Mucosa of rectum (tissue), 2 donors: Measurements from ENCODE around the gene C20orf202.

Experiments
- H3K27ac ChIP-seq, 2 donors: one replicate each; pipeline ENCODE4 v1.7.0; 2013; ENCODE audit warnings: inconsistent platforms in 2 of 2, low read depth in 2 of 2, low read length in 2 of 2
- H3K27me3 ChIP-seq, 2 donors: one replicate each; pipeline ENCODE4 v1.7.0; 2013; ENCODE audit warnings: low read length in 2 of 2; ENCODE audit not compliant: control insufficient read depth in 2 of 2, insufficient read depth in 2 of 2
- H3K36me3 ChIP-seq, 2 donors: one replicate each; pipeline ENCODE4 v1.7.0; 2013; ENCODE audit warnings: low read length in 2 of 2; ENCODE audit not compliant: control insufficient read depth in 2 of 2, insufficient read depth in 2 of 2
- H3K4me1 ChIP-seq, 2 donors: one replicate each; pipeline ENCODE4 v1.7.0; 2013; ENCODE audit warnings: low read length in 2 of 2, mild to moderate bottlenecking in 1 of 2; ENCODE audit not compliant: control insufficient read depth in 2 of 2, insufficient read depth in 2 of 2
- H3K4me3 ChIP-seq, 2 donors: one replicate each; pipeline ENCODE4 v1.7.0; 2013; ENCODE audit warnings: low read length in 2 of 2
- H3K9ac ChIP-seq, 2 donors: one replicate each; pipeline ENCODE4 v1.7.0; 2013; ENCODE audit warnings: low read length in 2 of 2, low read depth in 1 of 2, mild to moderate bottlenecking in 1 of 2
- H3K9me3 ChIP-seq, 2 donors: one replicate each; pipeline ENCODE4 v1.7.0; 2013; ENCODE audit warnings: low read length in 2 of 2; ENCODE audit not compliant: control insufficient read depth in 2 of 2
- donor health status: healthy.
- donor health status: Normal muscosa, but diverticular disease.

C20orf202 gene

DNA sequence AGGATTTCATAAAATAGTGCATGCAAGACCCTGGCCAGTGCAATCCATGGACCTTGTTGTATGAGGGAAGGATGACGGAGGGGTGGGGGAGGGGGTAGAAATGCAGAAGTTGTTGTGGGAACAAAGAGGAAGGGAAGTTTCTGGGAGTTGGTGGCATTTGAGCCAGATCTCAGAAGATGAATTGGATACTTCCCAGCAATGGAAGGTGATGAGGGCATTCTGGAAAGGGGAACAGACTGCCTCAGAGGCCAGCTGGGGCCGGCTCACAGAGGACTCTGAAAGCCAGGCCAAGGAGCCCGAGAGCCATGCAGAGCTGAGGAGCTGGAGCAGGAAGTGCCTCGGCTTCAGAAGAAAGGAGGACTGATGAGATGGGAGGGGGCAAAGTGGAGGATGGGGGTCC lies 21.1 kb upstream of the C20orf202 start:
- peaks cover 11 to 13% of the 10 kb centered on the region in 2 donors for H3K27me3 ChIP-seq
- H3K27ac ChIP-seq, result no peak overlapping the region
- H3K9me3 ChIP-seq, result no peaks in the 10 kb centered on the region
- no peak overlapping the region for H3K9ac ChIP-seq
- H3K4me3 ChIP-seq, result no peak overlapping the region
- peaks cover 0 to 4% of the 10 kb centered on the region in 2 donors for H3K36me3 ChIP-seq
- H3K4me1 ChIP-seq, result peaks cover 6 to 18% of the 10 kb centered on the region in 2 donors

GRCh38 chr20:1183153-1183552 lies 20.1 kb upstream of the C20orf202 start:
- peaks cover 11 to 13% of the 10 kb centered on the region in 2 donors for H3K27me3 ChIP-seq
- H3K9ac ChIP-seq, result no peak overlapping the region
- H3K36me3 ChIP-seq, result peaks cover 0 to 2% of the 10 kb centered on the region in 2 donors
- no peak overlapping the region for H3K27ac ChIP-seq
- H3K4me3 ChIP-seq, result no peak overlapping the region
- H3K4me1 ChIP-seq, result peaks cover 6 to 27% of the 10 kb centered on the region in 2 donors
- H3K9me3 ChIP-seq, result no peaks in the 10 kb centered on the region

DNA sequence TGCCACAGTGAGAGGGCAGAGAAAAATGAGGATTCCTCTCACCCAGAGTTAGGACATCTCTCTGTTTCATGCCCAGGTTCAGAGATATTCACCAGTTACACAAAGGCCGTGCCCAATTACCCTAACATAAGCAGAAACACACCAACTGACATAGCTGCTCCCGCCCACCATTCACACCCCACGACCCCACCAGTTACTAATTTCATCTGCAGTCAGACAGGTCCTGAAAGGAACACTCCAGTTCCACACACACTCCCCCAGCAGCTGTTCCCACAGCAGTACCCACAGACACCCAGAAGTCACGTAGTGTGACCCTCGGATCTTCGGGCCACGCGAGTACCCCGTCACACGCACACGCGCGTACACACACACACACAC lies 19.0 kb upstream of the C20orf202 start:
- no peaks in the 10 kb centered on the region for H3K9me3 ChIP-seq
- H3K27ac ChIP-seq, result no peak overlapping the region
- H3K9ac ChIP-seq, result no peak overlapping the region
- H3K36me3 ChIP-seq, result no peaks in the 10 kb centered on the region
- peaks cover 11 to 13% of the 10 kb centered on the region in 2 donors for H3K27me3 ChIP-seq
- peak overlapping the region in 1 of 2 donors; percentile 57 for H3K4me3 ChIP-seq
- H3K4me1 ChIP-seq, result peaks cover 6 to 30% of the 10 kb centered on the region in 2 donors

DNA sequence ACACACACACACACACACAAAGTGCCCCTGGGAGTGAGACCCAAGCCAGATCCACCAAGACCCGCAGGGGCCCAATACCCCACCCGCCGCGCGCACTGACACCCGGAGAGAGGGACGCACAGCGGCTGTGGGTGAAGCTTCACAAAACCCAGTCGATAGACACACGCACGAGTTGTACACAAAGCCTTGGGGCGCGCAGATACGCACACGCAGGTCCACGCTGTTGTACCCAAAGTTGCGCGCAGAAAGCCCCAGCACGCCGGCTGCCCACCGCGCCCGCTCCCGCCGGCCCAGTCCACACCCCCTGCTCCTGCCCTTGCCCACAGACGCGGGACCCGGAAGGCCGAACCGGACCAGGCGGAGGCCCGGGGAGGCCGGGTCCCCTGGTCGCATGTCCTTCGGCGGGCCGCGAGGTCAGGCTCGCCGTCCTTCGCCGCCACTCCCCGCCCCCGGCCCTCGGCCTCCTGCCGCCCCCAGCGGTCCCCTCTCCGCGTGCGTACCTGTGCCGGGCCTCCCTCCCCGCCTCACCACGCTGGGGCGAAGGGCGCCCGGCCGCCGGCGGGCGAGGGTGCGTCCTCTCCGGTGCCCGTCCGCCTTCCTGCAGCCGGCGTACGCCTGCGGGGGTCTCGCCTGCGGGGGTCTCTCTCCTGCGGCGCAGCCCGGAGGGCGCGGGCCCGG lies 18.5 kb upstream of the C20orf202 start, which contains the start of gene TMEM74B:
TMEM74B (minus strand) TSS at position 344 of the 678 bp plus-strand sequence. CDS start 1,180 bp downstream, outside the sequence.
- Histone ChIP-seq H3K9ac (no peak within 1 kb of the TSS), H3K4me3 (peak within 1 kb of the TSS; percentile 26 to 57), H3K9me3 (no peaks in the 10 kb centered on the region), H3K27ac (no peak within 1 kb of the TSS), H3K27me3 (peaks cover 11 to 13% of the 10 kb centered on the region in 2 donors), H3K4me1 (peaks cover 6 to 30% of the 10 kb centered on the region in 2 donors), H3K36me3 (no peaks in the 10 kb centered on the region)

DNA sequence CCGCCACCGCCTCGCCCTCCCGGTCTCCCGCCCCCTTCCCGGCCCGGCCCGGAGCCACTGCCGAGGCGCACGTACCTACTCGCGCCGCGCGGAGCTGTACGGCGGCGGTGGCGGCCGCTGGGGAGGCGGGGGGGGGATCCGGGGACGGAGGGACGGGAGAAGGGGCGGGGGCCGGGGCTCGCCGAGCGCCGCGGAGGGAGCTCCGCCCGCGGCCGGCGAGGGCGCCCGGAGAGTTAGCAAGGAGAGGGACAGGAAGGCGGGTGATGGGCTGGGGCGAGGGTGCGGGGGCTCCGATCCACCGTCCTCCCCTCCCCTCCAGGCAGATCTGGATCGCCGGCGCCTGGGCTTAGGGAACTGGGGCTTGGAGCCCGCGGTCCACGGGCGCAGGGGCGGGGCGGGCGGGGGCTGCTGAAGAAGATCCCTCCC lies 17.9 kb upstream of the C20orf202 start:
- Histone ChIP-seq H3K9ac (no peak overlapping the region), H3K4me3 (peak overlapping the region in 1 of 2 donors; percentile 57), H3K4me1 (peaks cover 6 to 30% of the 10 kb centered on the region in 2 donors), H3K9me3 (no peaks in the 10 kb centered on the region), H3K27me3 (peaks cover 11 to 13% of the 10 kb centered on the region in 2 donors), H3K36me3 (no peaks in the 10 kb centered on the region), H3K27ac (no peak overlapping the region)

DNA sequence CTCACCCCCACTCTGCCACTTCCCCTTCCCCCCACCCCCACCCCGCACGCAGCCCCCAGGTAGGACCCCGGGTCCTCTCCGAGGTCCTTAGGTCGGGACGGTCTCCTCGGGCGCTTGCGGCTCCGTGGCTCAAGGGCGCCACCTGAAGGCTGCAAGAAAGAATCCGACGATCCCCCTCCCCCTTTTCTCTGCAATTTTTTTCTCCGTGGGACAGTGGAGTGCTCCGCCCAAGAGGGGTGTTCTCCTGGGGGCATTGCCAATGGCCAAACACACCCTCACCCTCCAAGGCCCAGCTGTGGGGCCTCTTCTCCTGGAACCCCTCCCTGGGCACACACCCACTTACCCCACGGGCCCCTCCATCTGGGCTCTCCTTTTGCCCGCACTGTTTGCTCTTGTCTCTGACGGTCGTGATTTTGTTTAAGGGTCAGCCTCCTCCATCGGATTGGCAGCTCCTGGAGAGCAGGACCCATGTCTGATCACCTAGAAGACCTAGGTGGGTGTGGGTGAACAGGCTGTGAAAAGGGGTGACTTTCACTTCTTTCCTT lies 17.4 kb upstream of the C20orf202 start:
- H3K4me1 ChIP-seq, result peaks cover 6 to 30% of the 10 kb centered on the region in 2 donors
- peaks cover 11 to 13% of the 10 kb centered on the region in 2 donors for H3K27me3 ChIP-seq
- H3K4me3 ChIP-seq, result peak overlapping the region in 1 of 2 donors; percentile 34
- H3K27ac ChIP-seq, result no peak overlapping the region
- H3K9ac ChIP-seq, result no peak overlapping the region
- H3K36me3 ChIP-seq, result no peaks in the 10 kb centered on the region
- no peaks in the 10 kb centered on the region for H3K9me3 ChIP-seq

- no peaks in the 10 kb centered on the region for H3K36me3 ChIP-seq
- peaks cover 6 to 30% of the 10 kb centered on the region in 2 donors for H3K4me1 ChIP-seq
- H3K4me3 ChIP-seq, result no peak overlapping the region
- no peak overlapping the region for H3K9ac ChIP-seq
- no peaks in the 10 kb centered on the region for H3K9me3 ChIP-seq
- peaks cover 11 to 13% of the 10 kb centered on the region in 2 donors for H3K27me3 ChIP-seq
- H3K27ac ChIP-seq, result no peak overlapping the region
Measured at GRCh38 chr20:1186367-1186991, 16.8 kb upstream of the C20orf202 start.

DNA sequence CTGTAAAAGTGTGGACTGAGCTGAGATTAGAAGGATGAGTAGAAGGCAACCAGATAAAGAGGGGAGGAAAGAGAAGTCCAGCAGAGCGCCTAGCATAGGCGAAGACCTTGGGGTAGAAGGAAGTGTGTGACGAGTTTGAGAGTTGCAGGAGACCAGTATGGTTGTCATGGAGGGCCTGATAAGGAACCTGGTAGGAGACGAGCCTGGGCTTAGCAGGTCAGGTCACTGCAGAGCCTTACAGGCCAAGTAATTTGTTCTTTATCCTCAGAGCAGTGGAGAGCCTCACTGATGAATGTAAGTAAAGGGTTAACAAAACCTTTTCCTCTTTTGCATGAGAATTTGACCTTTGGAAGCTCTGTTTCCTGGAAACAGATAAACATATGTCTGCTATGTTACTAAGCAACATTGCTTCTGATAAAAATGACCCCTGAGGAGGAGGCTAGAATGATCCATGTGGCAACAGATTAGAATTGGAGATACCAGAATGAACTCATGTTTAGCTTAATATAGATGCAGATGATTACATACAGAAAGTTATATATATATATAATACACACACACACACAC lies 15.6 kb upstream of the C20orf202 start:
- Histone ChIP-seq H3K27me3 (peaks cover 11 to 13% of the 10 kb centered on the region in 2 donors), H3K36me3 (no peaks in the 10 kb centered on the region), H3K27ac (no peak overlapping the region), H3K4me1 (peaks cover 6 to 30% of the 10 kb centered on the region in 2 donors), H3K4me3 (no peak overlapping the region), H3K9me3 (no peaks in the 10 kb centered on the region), H3K9ac (no peak overlapping the region)

DNA sequence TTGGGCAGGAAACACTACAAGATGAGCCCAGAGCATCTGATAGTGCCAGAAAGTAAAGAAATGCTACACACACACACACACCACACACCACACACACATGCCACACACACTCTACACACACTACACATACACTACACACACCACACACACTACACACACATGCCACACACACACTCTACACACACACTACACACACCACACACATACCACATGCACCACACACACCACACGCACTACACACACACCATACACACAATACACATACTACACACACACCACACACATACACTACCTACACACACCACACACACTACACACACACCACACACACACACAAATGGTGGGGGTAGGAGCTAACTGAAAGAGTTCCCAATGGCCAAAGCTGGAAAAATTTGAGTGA lies 14.9 kb upstream of the C20orf202 start:
- no peak overlapping the region for H3K4me3 ChIP-seq
- peaks cover 6 to 30% of the 10 kb centered on the region in 2 donors for H3K4me1 ChIP-seq
- H3K9ac ChIP-seq, result no peak overlapping the region
- no peaks in the 10 kb centered on the region for H3K9me3 ChIP-seq
- H3K36me3 ChIP-seq, result no peaks in the 10 kb centered on the region
- H3K27ac ChIP-seq, result no peak overlapping the region
- peaks cover 9 to 10% of the 10 kb centered on the region in 2 donors for H3K27me3 ChIP-seq

DNA sequence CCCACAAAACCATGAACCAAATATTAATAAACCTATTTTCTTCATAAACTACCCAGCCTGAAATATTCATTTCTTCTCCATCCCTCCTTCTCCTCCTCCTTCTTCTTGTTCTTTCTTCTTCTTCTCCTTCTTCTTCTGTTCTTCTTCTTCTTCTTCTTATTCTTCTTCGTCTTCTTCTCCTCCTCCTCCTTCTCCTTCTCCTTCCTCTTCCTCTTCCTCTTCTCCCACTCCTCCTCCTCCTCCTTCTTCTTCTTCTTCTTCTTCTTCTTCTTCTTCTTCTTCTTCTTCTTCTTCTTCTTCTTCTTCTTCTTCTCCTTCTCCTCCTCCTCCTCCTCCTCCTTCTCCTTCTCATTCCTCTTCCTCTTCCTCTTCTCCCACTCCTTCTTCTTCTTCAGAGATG lies 13.4 kb upstream of the C20orf202 start:
- Histone ChIP-seq H3K4me1 (peaks cover 3 to 24% of the 10 kb centered on the region in 2 donors), H3K9me3 (no peaks in the 10 kb centered on the region), H3K9ac (no peak overlapping the region), H3K4me3 (no peak overlapping the region), H3K36me3 (no peaks in the 10 kb centered on the region), H3K27ac (no peak overlapping the region), H3K27me3 (no peaks in the 10 kb centered on the region)
